ENCODE measurements around the gene DNAH8.

DNAH8 gene

DNA sequence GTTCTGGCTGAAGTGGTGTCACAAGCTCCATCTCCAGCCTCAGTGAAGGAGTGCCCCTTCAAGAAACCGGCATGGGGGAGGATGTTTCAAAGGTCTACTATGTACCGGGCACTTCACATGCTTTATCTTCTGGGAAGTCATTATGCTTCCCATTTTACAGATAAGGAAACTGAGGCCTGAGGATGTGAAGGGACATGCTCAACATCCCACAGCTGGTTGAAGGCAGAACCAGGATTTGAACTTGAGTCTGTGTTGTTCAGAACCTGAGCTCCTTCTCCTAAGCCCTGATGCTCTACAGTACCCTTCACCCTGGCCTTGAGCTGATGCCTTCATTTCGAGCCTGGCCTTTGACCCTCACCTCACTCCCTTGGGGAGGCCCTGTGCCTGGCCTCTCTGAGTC is 346.5 kb downstream of the DNAH8 start:
- Histone ChIP-seq H3K27me3 (ENCODE audit: control insufficient read depth, low read length) (no peaks in the 10 kb centered on the region), H3F3A (ENCODE audit: control insufficient read depth, insufficient read depth) (no peaks in the 10 kb centered on the region)

DNA sequence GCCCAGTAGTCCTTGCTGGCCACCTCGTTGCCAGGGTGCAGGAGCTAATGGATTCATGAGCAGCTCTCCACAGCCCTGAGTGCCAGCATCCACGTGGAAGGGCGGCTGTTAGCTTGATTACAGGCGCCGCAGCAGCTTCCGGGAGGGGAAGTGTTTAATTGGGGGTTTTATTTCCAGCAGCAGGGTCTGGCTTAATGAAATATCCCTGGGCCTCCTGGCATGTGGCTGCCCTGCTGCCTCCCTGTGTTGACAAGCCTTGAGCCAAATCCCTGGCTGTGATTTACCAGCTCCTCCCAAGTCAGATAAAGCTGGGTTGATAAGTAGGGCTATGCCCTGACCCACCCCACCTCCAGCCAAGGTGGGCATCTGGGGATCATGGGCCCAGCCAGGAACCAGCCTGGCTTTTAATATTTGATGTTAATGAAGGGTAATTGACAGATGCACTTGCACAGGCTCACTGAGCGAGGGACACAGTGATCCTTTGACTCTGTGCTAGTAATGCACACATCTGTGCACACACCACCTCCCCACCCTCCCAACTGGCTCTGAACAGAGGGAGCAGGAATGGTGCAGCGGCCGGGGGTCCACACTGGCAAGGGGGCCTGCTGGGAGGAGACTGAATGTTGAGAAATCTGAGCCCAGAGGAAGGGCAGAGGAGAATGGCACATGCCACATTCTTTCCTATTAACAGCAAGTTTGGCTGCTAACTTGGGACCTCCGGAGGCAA is 347.1 kb downstream of the DNAH8 start:
- H3K79me2 ChIP-seq (ENCODE audit: control insufficient read depth, low read length): no peaks in the 10 kb centered on the region
- H3K27me3 ChIP-seq (ENCODE audit: control insufficient read depth, low read length): no peaks in the 10 kb centered on the region
- H3K4me2 ChIP-seq (ENCODE audit: low read length): no peak overlapping the region
- H3K36me3 ChIP-seq (ENCODE audit: control insufficient read depth, low read length): no peaks in the 10 kb centered on the region
- TF ChIP-seq CTCF (IDR thresholded peaks at IDR 0.05; ENCODE audit: low read depth, low read length, poor library complexity, severe bottlenecking) (no peak), EZH2phosphoT487 (IDR thresholded peaks at IDR 0.05; ENCODE audit: borderline replicate concordance, low read length) (no peak)
- no peaks in the 10 kb centered on the region for H3K9me3 ChIP-seq (ENCODE audit: control insufficient read depth, insufficient read depth, low read length)
- H4K20me1 ChIP-seq (ENCODE audit: control insufficient read depth, insufficient read depth, low read depth, low read length): no peaks in the 10 kb centered on the region
- H3K27ac ChIP-seq (ENCODE audit: low read depth, low read length): no peak overlapping the region
- H3F3A ChIP-seq (ENCODE audit: control insufficient read depth, insufficient read depth): no peaks in the 10 kb centered on the region
- no peaks in the 10 kb centered on the region for H3K4me1 ChIP-seq (ENCODE audit: control insufficient read depth, low read length)
- no peaks in the 10 kb centered on the region for H3K9me2 ChIP-seq (replicated peaks; ENCODE audit: control insufficient read depth, low read length)
- H3K4me3 ChIP-seq (ENCODE audit: low read length): no peak overlapping the region

More for the DNA sequence above, 346.5 kb downstream of the DNAH8 start:
- Histone ChIP-seq H3K4me3 (ENCODE audit: low read length) (no peak overlapping the region), H3K9me2 (replicated peaks; ENCODE audit: control insufficient read depth, low read length) (no peaks in the 10 kb centered on the region), H3K4me2 (ENCODE audit: low read length) (no peak overlapping the region), H4K20me1 (ENCODE audit: control insufficient read depth, insufficient read depth, low read depth, low read length) (no peaks in the 10 kb centered on the region), H3K4me1 (ENCODE audit: control insufficient read depth, low read length) (no peaks in the 10 kb centered on the region), H3K27ac (ENCODE audit: low read depth, low read length) (no peak overlapping the region), H3K9me3 (ENCODE audit: control insufficient read depth, insufficient read depth, low read length) (no peaks in the 10 kb centered on the region), H3K79me2 (ENCODE audit: control insufficient read depth, low read length) (no peaks in the 10 kb centered on the region), H3K36me3 (ENCODE audit: control insufficient read depth, low read length) (no peaks in the 10 kb centered on the region)
- no peak for TF ChIP-seq CTCF (IDR thresholded peaks at IDR 0.05; ENCODE audit: low read depth, low read length, poor library complexity, severe bottlenecking)
- no peak for TF ChIP-seq EZH2phosphoT487 (IDR thresholded peaks at IDR 0.05; ENCODE audit: borderline replicate concordance, low read length)

DNA sequence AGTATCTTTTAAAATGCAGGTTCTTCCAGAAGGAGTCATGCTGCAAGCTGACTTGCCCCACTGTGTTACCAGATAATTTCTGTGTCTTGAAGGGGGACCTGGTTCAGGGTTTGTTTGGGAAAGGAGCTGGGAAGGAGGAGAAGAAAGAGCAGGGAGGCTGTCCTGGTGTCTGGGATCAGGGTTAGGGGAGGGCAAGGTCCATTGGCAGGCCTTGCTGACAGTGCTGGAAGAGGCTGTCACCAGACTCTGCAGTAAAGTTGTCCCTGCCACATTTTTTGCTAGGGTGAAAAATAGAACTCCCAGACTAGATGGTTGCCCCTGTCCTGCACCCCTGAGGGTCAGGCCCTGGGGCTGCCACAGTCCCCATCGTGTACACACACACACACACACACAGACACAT is 348.4 kb downstream of the DNAH8 start:
- H3K9me2 ChIP-seq (replicated peaks; ENCODE audit: control insufficient read depth, low read length): no peaks in the 10 kb centered on the region
- no peaks in the 10 kb centered on the region for H3K9me3 ChIP-seq (ENCODE audit: control insufficient read depth, insufficient read depth, low read length)
- no peak overlapping the region for H3K4me3 ChIP-seq (ENCODE audit: low read length)
- no peaks in the 10 kb centered on the region for H3K27me3 ChIP-seq (ENCODE audit: control insufficient read depth, low read length)
- no peak overlapping the region for H3K27ac ChIP-seq (ENCODE audit: low read depth, low read length)
- no peaks in the 10 kb centered on the region for H3F3A ChIP-seq (ENCODE audit: control insufficient read depth, insufficient read depth)
- no peaks in the 10 kb centered on the region for H4K20me1 ChIP-seq (ENCODE audit: control insufficient read depth, insufficient read depth, low read depth, low read length)
- H3K4me1 ChIP-seq (ENCODE audit: control insufficient read depth, low read length): no peaks in the 10 kb centered on the region
- H3K79me2 ChIP-seq (ENCODE audit: control insufficient read depth, low read length): no peaks in the 10 kb centered on the region
- no peak overlapping the region for H3K4me2 ChIP-seq (ENCODE audit: low read length)
- TF ChIP-seq EZH2phosphoT487 (IDR thresholded peaks at IDR 0.05; ENCODE audit: borderline replicate concordance, low read length): no peak
- no peaks in the 10 kb centered on the region for H3K36me3 ChIP-seq (ENCODE audit: control insufficient read depth, low read length)

- no peak for TF ChIP-seq EZH2phosphoT487 (IDR thresholded peaks at IDR 0.05; ENCODE audit: borderline replicate concordance, low read length)
- no peak for TF ChIP-seq CTCF (IDR thresholded peaks at IDR 0.05; ENCODE audit: low read depth, low read length, poor library complexity, severe bottlenecking)
These were observed 350.4 kb downstream of the DNAH8 start for GRCh38 chr6:39065561-39065960.

More at GRCh38 chr6:39065561-39065960, 350.4 kb downstream of the DNAH8 start:
- no peaks in the 10 kb centered on the region for H3K79me2 ChIP-seq (ENCODE audit: control insufficient read depth, low read length)
- no peaks in the 10 kb centered on the region for H4K20me1 ChIP-seq (ENCODE audit: control insufficient read depth, insufficient read depth, low read depth, low read length)
- no peak overlapping the region for H3K4me3 ChIP-seq (ENCODE audit: low read length)
- no peaks in the 10 kb centered on the region for H3K4me1 ChIP-seq (ENCODE audit: control insufficient read depth, low read length)
- no peaks in the 10 kb centered on the region for H3K9me3 ChIP-seq (ENCODE audit: control insufficient read depth, insufficient read depth, low read length)
- H3K27ac ChIP-seq (ENCODE audit: low read depth, low read length): no peak overlapping the region
- H3F3A ChIP-seq (ENCODE audit: control insufficient read depth, insufficient read depth): no peaks in the 10 kb centered on the region
- no peaks in the 10 kb centered on the region for H3K9me2 ChIP-seq (replicated peaks; ENCODE audit: control insufficient read depth, low read length)
- H3K36me3 ChIP-seq (ENCODE audit: control insufficient read depth, low read length): no peaks in the 10 kb centered on the region
- H3K4me2 ChIP-seq (ENCODE audit: low read length): no peak overlapping the region
- no peaks in the 10 kb centered on the region for H3K27me3 ChIP-seq (ENCODE audit: control insufficient read depth, low read length)
